HG03432 (cell line): ENCODE data around the gene SLC38A1.

ENCODE experiments used
- ATAC-seq: cut with Tn5 transposase; IDR thresholded peaks from one replicate; pipeline ENCODE4 v1.9.1; 2021; ENCODE audit warnings: mild to moderate bottlenecking, moderate library complexity; ENCODE audit not compliant: unreplicated experiment

The SLC38A1 gene

GRCh38 chr12:46144433-46144832 lies 124.4 kb downstream of the SLC38A1 start:
- no peak for ATAC-seq

GRCh38 chr12:46136249-46136648 lies 132.6 kb downstream of the SLC38A1 start:
- no peak for ATAC-seq

DNA sequence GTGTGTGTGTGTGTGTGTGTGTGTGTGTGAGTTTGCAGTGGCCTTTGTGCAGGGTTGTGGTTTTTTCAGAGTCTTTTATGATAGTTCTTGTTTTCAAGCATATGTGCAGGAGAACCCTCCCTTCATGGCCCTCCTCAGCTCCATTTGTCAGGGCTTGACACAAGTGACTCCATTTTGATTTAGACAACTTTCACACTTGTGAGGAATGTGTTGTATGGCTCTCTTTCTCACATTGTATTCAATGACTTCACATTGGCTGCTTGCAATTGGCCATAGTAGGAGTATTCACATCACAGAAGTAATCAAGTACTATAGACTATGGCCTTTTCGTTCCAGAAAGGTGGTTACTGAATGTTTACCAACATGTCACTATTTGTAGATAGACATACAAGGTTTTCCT lies 133.1 kb downstream of the SLC38A1 start:
- ATAC-seq: no peak

- ATAC-seq: no peak
These were observed 134.0 kb downstream of the SLC38A1 start for GRCh38 chr12:46134852-46135251.

DNA sequence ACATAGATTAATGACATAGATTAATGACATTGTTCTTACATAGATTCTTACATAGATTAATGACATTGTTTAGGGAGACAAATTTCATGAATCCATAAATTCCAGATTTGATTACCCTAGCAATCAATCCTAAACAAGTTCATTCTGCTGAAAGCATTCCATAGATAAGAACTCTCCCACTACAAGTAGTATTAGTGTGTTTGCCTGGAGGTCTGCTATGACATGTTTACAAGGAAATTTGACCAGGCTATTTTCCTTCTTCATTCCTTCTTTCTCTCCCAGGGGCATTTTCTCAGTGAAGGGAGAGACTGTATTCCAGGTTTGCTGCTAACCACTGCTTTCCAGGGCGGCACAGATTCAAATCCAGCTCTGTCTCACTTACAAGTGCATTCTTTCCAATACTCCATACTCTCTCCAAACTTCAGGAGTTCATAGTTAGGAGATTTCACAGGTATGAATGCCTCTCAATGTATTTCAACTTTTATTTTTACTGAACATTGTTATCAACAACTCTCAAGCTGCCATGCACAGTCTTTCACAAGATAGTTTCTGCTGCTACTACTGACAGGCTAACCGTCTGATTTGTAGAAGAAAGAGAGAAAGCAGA lies 134.5 kb downstream of the SLC38A1 start:
- no peak for ATAC-seq

DNA sequence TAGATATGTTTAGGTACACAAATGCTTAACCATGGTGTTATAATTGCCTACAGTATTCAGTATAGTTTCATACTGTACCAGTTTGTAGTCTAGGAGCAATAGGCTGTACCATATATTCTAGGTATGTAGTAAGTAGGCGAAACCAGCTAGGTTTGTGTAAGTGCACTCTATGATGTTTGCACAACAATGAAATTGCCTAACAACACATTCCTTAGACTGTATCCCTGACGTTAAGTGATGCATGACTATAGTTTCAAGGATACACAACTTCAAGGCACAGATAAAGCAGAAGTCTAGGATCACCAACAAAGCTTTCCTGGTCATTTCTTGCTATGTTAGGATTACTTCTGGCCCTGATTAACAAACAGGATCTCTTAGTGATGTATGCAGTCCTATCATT lies 135.1 kb downstream of the SLC38A1 start:
- ATAC-seq: no peak
